ENCODE measurements around the gene DLG2. TPM values are rescaled to one million over a fixed set of nuclear protein-coding genes. Genes with fewer than 3 reads are reported as not detected.
"Not testable (repeated sequence)": the region's sequence is repeated elsewhere in the genome, so short reads cannot be mapped to it uniquely, and the experiment has no call there.

Gene DLG2
- total RNA-seq, 4 donors from 2014 or later = 7.3 to 14.1 (median 11.1) TPM

- Histone ChIP-seq H3K27me3 (no peaks in the 10 kb centered on the region), H3K9me3 (peaks cover 0 to 3% (median 0%) of the 10 kb centered on the region in 4 donors), H3K27ac (replicated peaks in 1 of 4) (no peak overlapping the region), H3K4me3 (no peak overlapping the region), H3K36me3 (no peaks in the 10 kb centered on the region), H3K4me1 (no peaks in the 10 kb centered on the region)
- intact Hi-C loops (cut with DNase I) = no loop called here
- DNase-seq (ENCODE audit: extremely low spot score) = no peak
- TF ChIP-seq POLR2A (IDR thresholded peaks at IDR 0.05; ENCODE audit: low read depth) = no peak
Measured at GRCh38 chr11:85377901-85378300, 249.2 kb downstream of the DLG2 start.

- no peak overlapping the region for H3K27ac ChIP-seq (replicated peaks in 1 of 4)
- no peak for DNase-seq (ENCODE audit: extremely low spot score)
- no peaks in the 10 kb centered on the region for H3K27me3 ChIP-seq
- H3K9me3 ChIP-seq = no peaks in the 10 kb centered on the region
- no peaks in the 10 kb centered on the region for H3K4me1 ChIP-seq
- TF ChIP-seq EP300 (IDR thresholded peaks at IDR 0.05) (no peak), POLR2AphosphoS5 (IDR thresholded peaks at IDR 0.05) (no peak), CTCF (IDR thresholded peaks at IDR 0.05) (no peak)
- intact Hi-C loops (cut with DNase I) = no loop called here
- H3K4me3 ChIP-seq = no peak overlapping the region
- whole genome bisulfite sequencing = 88% methylated on average over 6 of the region's 6 CpGs
- no peaks in the 10 kb centered on the region for H3K36me3 ChIP-seq
Measured at GRCh38 chr11:85359859-85360258, 267.3 kb downstream of the DLG2 start.

- Histone ChIP-seq H3K9me3 (no peaks in the 10 kb centered on the region), H3K4me3 (no peak overlapping the region), H3K27me3 (no peaks in the 10 kb centered on the region), H3K4me1 (no peaks in the 10 kb centered on the region), H3K36me3 (no peaks in the 10 kb centered on the region), H3K27ac (replicated peaks in 1 of 4) (no peak overlapping the region)
- DNase-seq (ENCODE audit: extremely low spot score) = no peak
- TF ChIP-seq EP300 (IDR thresholded peaks at IDR 0.05) (no peak), POLR2AphosphoS5 (IDR thresholded peaks at IDR 0.05) (no peak), POLR2A (IDR thresholded peaks at IDR 0.05; ENCODE audit: low read depth) (no peak), CTCF (IDR thresholded peaks at IDR 0.05) (no peak)
- intact Hi-C loops (cut with DNase I) = no loop called here
Measured at GRCh38 chr11:85355921-85356320, 271.2 kb downstream of the DLG2 start.

- whole genome bisulfite sequencing = 92% methylated on average over 2 of the region's 2 CpGs
- DNase-seq (ENCODE audit: extremely low spot score); H3K4me3 ChIP-seq; intact Hi-C loops (cut with DNase I); H3K27ac ChIP-seq (replicated peaks in 1 of 4); H3K36me3 ChIP-seq; H3K4me1 ChIP-seq; H3K9me3 ChIP-seq; H3K27me3 ChIP-seq: not testable (repeated sequence)
Measured at GRCh38 chr11:85349539-85349938, 277.6 kb downstream of the DLG2 start.

- H3K4me1 ChIP-seq = no peaks in the 10 kb centered on the region
- TF ChIP-seq POLR2AphosphoS5 (IDR thresholded peaks at IDR 0.05) (no peak), CTCF (IDR thresholded peaks at IDR 0.05) (no peak), EP300 (IDR thresholded peaks at IDR 0.05) (no peak), POLR2A (IDR thresholded peaks at IDR 0.05; ENCODE audit: low read depth) (no peak)
- intact Hi-C loops (cut with DNase I) = no loop called here
- no peak for DNase-seq (ENCODE audit: extremely low spot score)
- H3K36me3 ChIP-seq = no peaks in the 10 kb centered on the region
- no peak overlapping the region for H3K27ac ChIP-seq (replicated peaks in 1 of 4)
- no peaks in the 10 kb centered on the region for H3K27me3 ChIP-seq
- H3K9me3 ChIP-seq = no peaks in the 10 kb centered on the region
- no peak overlapping the region for H3K4me3 ChIP-seq
Measured at GRCh38 chr11:85348945-85349344, 278.2 kb downstream of the DLG2 start.

- WGBS = 57% methylated on average over 1 of the region's 1 CpG
- no peak overlapping the region for H3K27ac ChIP-seq (replicated peaks in 1 of 4)
Measured at GRCh38 chr11:85347291-85347690, 279.9 kb downstream of the DLG2 start.

More at GRCh38 chr11:85347291-85347690, 279.9 kb downstream of the DLG2 start:
- Histone ChIP-seq H3K9me3 (no peaks in the 10 kb centered on the region), H3K4me3 (no peak overlapping the region), H3K36me3 (no peaks in the 10 kb centered on the region), H3K27me3 (no peaks in the 10 kb centered on the region), H3K4me1 (no peaks in the 10 kb centered on the region)
- intact Hi-C loops (cut with DNase I) = no loop called here
- TF ChIP-seq POLR2A (IDR thresholded peaks at IDR 0.05; ENCODE audit: low read depth) (no peak), CTCF (IDR thresholded peaks at IDR 0.05) (no peak), EP300 (IDR thresholded peaks at IDR 0.05) (no peak), POLR2AphosphoS5 (IDR thresholded peaks at IDR 0.05) (no peak)
- DNase-seq (ENCODE audit: extremely low spot score) = no peak
